Stimulated activated CD4-positive, alpha-beta T cell treated with anti-CD3 and anti-CD28 coated beads, Interleukin-12 subunit alpha, Interleukin-12 subunit beta, amount 100 ng/mL, for 24 hours (primary cell): ENCODE results near the gene DCAKD.
"Not testable (repeated sequence)": the region's sequence is repeated elsewhere in the genome, so short reads cannot be mapped to it uniquely, and the experiment has no call there.

ENCODE experiments used
- DNase-seq, 2 experiments: peaks; one replicate each; pipeline ENCODE4 v3.0.0-alpha.2; 2020; ENCODE audit warnings: low read depth in 2 of 2

Gene DCAKD

DNA sequence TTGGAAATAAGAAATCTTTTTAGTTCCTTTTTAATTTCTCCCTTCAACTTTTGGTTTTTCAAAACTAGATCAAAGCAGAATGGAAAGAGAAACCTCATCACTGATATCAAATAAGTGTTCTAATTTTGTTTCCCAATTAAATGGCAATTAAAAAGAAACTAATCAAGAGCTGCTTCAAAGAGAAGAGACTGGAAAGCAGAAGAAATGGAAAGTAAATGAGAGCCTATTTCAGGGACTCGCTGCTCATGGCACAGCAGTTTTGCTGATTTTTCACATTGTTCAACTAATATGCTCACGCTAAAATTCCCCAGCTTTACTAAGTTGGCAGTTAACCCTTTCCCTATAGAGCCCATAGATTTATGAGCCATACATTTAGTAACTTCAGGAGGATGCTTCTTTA lies 16.2 kb upstream of the DCAKD start:
- no peak for DNase-seq

GRCh38 chr17:45063198-45063597 lies 11.8 kb upstream of the DCAKD start:
- DNase-seq: no peak

- DNase-seq: no peak
Measured at GRCh38 chr17:45061606-45062205, 10.3 kb upstream of the DCAKD start.

DNA sequence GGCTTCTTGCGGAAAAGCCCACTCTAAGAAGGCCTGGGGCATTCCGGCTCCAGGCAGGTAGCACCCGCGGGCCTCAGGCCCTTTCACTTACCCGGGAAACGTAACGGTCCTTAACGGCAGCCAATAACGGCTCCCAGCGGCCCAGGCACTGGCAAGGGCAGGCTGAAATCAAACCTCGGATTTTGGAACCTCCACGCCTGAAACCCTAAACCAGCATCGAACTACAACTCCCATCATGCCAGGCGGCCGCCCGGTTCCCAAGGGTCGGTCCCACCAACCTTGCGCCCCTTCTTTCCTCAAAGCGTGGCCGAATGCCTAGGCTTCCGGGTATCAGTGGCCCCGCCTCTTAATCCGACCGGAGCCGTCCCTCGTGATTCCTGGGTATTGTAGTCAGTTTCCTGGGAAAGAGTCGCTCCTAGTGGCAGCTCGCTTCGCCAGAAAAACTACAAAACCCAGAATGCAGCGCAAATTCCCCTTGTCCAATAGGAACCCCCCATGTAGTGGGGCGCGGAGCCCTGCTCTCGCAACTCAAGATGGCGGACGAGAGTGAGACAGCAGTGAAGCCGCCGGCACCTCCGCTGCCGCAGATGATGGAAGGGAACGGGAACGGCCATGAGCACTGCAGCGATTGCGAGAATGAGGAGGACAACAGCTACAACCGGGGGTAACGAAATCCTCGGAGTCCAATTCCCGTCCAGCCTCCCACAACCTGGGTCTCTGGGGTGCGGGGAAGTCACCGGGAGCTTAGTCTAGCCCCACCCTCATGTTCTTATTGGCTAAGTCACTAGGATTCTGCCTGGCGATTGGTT lies 9.6 kb upstream of the DCAKD start, which contains the start of gene NMT1:
Gene NMT1, plus strand, starts transcription at position 521 of the 809 bp plus-strand sequence. Its CDS starts 13 bp downstream, at position 534.
- DNase-seq: peak; percentile 95 to 96

DNA sequence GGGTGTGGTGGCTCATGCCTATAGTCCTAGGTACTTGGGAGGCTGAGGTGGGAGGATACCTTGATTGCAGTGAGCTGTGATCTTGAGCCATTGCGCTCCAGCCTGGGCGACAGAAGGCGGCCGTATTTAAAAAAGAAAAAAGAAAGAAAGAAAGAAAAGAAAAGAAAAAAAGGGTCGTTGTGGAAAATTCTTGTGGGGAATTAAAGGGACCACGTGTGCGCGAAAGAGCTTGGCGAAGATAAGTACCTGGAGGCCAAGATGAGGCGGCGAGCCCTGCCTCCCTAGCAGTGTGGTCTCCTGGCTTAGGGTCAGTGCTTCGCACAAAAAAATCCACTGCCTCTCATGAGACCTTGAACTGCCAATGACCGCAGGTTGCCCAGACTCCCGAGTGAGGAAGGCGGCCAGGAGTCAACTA lies 9.0 kb upstream of the DCAKD start:
- DNase-seq: no peak

GRCh38 chr17:45052052-45052772 lies 780 bp upstream of the DCAKD start:
- peak; percentile 10 to 25 for DNase-seq

GRCh38 chr17:45051720-45052051 lies 254 bp upstream of the DCAKD start:
- not testable (repeated sequence) for DNase-seq

DNA sequence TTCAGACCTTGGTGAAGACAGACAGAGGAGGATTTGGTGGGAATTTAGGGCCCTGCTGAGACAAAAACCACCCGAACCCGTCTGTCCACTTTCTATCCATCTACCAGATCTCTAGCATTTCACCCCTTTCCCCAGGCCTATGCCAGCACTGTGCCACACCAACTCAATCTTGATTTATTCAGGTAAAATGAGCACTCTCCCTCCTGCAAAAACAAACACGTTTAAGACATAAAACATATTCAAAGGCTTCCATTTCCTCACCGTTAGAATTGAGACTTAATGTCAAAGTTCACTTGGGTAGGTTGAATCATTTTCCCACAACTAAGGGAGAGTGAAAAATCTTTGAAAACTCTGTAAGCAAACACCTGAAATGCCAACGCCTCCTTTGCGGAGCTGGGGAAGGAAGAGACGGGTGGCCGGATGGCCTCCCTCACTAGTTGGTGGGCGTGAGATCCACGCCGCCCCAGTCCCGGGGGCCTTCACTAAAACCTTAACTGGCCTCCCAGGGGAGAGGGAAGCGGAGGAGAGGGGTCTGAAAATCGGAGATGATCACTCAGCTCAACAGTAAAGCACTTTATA lies 862 bp downstream of the DCAKD start:
- peak in 1 of 2 experiments; percentile 33 for DNase-seq

GRCh38 chr17:45048795-45049563 lies 2.5 kb downstream of the DCAKD start:
- DNase-seq: no peak

DNA sequence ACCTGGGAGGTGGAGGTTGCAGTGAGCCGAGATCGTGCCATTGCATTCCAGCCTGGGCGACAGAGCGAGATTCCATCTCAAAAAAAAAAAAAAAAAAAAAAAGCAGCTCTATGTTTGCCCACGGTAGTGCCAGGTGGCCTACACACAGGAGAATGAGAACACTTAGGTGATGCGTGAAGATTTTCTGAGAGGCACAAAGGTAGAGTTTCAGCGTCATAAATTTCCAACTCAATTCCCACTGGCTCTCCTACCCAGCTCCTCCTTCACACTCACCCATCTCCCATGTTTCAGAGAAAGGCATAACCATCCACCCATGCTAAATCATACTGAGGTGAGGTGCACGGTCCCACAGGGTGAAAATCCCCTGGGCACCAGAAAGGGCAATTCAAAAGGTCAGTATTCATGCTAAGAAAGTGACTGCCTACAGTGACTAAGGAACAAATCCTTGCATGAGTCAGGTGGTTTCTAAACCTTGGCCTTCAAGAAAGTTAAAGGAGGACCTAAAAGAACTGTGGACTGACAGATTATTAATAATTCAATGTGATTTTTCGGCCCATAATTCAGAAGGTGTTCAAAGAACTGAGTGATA lies 4.8 kb downstream of the DCAKD start:
- DNase-seq: no peak

DNA sequence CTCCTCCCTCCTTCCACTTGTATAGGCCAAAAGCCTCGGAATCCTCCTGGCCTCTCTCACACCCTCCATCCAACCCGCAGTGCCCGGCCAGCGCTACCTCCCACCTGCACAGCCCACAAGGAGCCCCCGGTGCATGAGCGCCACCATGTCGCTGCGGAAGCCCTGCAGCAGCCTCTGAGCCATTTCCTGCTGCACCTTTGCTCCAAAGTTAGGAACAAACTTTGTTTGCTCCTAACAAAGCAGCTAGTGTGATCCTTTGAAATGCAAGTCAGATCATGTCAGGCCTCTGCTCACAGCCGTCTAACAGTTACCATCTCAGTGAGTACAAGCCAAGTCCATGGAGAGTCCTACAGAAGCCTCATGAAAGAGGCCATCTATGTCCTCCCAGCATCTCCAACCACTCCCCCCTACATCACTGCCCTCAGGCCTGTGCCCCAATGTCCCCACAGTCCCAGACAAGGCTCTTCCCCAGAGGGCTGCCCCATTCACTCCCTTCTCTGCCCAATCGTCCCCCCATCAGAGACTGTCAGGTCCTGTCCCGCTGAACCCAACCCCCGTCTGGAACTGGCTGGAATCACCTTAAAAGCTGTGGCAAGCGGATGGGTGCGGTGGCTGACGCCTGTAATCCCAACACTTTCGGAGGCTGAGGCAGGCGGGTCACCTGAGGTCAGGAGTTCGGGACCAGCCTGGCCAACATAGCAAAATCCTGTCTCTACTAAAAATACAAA lies 7.5 kb downstream of the DCAKD start:
- no peak for DNase-seq

- DNase-seq: no peak
Measured at GRCh38 chr17:45042346-45043120, 8.9 kb downstream of the DCAKD start.

DNA sequence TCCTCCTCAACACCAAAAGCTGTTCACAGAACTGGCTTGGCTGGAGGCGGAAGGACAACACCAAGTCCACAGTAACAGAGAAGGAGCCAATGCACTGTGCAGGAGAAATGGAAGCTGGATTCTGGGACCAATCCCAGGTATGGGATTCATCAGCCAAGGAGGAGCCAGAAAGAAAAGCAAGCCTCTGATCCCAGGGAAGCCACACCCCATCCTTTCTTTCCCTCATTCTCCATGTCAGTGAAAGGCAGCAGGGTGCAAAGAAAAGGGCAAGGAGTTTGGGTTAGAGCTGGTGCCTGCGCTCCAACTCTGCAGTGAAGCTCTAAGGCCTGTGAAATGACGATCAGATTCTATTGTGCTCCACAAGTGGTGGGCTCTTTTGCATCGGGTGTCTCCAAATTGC lies 11.0 kb downstream of the DCAKD start:
- DNase-seq: no peak

DNA sequence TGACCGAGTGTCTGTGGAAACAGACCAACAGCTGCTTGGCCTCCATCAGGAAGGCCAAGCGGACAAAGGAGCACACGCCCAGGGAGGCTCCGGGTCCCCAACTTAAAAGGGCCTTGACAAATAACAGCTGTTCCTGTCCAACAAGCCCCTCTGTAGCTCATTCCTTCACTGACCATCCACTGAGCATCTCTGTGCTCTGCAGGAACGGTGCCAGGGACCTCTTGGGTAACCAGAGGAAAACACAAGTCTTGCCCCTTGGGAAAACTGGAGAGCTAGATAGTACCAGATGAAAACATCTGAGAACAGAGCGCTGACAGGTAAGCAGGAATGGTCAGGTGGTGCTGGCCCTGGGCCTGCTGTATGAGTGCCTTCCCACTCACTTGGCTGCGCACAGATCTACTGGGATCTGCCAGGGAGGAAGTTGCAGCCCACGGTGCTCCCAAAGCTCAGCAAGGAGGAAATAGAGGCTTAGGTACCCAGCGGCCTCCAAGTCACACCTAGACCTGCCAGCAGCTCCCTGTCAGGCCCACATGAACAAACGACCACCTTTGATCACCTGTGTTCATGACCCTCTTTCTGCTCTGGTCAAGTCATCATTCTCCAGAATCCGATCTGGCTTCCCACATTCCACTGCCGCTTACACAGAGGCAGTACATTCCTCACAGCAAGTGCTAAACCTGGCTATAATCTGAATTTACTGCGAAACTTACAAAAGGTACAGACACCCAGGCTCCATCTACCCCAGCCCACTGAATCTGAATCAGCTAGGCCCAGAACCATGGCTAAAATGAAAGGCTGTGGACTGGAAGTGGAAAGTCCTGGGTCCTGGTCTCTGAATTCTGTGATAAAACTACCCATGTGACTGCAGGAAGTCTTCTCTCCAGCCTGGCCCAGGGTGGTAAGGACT lies 12.5 kb downstream of the DCAKD start:
- no peak for DNase-seq

GRCh38 chr17:45036691-45037090 lies 14.7 kb downstream of the DCAKD start:
- no peak for DNase-seq

- DNase-seq: no peak
Measured at GRCh38 chr17:45035848-45036247, 15.6 kb downstream of the DCAKD start.

DNA sequence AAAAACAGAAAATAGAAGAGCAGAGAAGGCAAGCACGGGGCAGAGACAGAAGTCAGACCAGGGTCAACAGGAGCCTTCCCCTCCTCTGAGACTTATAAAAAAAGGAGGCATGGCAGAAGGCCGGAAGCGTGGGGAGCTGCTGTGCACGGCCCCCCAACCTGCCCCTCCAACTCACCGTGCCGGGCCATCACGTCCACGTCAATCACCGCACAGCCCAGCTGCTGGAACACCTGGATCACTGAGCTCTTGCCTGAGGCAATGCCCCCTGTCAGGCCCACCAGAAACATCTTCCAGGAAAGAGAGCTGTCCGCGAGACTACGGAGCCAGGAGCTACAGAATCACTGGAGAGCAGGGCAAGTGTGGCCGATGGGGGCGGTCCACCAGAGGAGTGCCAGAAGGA lies 16.8 kb downstream of the DCAKD start:
- no peak for DNase-seq

GRCh38 chr17:45032174-45032541 lies 19.3 kb downstream of the DCAKD start:
- DNase-seq: no peak
